Thyroid gland (tissue), 4 donors: ENCODE results near the gene CFAP107.

Experiments
- CTCF ChIP-seq, 6 experiments: fragments of 200-600 bp in 3 of 6; fragments of 450-650 bp in 3 of 6; sonication (generic) in 3 of 6; IDR thresholded peaks; one replicate each; pipeline ENCODE4 v1.5.1; 2016 to 2019; ENCODE audit warnings: antibody characterized with exemption in 6 of 6, mild to moderate bottlenecking in 2 of 6, inconsistent platforms in 1 of 6, moderate library complexity in 1 of 6
- POLR2A ChIP-seq, 2 donors: fragments of 450-650 bp; IDR thresholded peaks; one replicate each; pipeline ENCODE4 v1.6.1; 2017; ENCODE audit warnings: antibody characterized with exemption in 2 of 2, mild to moderate bottlenecking in 2 of 2, moderate library complexity in 1 of 2

- no peak for TF ChIP-seq POLR2A (IDR thresholded peaks at IDR 0.05)
- TF ChIP-seq CTCF (IDR thresholded peaks at IDR 0.05) = no peak
Measured at GRCh38 chr1:12703821-12704451, 42.1 kb upstream of the CFAP107 start.
